WERI-Rb-1 (cell line): ENCODE results near the gene EFHB.

Experiments
- DNase-seq: peaks from one replicate; pipeline ENCODE4 v3.0.0-alpha.2; 2020
- H3K27ac ChIP-seq: fragments of 250-450 bp; sonication (Bioruptor Pico); 2 replicates; pipeline ENCODE4 v1.5.1; 2020; ENCODE audit warnings: mild to moderate bottlenecking, moderate library complexity
- H3K27me3 ChIP-seq: fragments of 250-450 bp; sonication (Bioruptor Pico); 2 replicates; pipeline ENCODE4 v1.5.1; 2021; ENCODE audit warnings: mild to moderate bottlenecking, low read depth, moderate library complexity; ENCODE audit not compliant: insufficient read depth, severe bottlenecking
- H3K36me3 ChIP-seq: fragments of 250-450 bp; sonication (Bioruptor Pico); 2 replicates; pipeline ENCODE4 v1.5.1; 2020; ENCODE audit warnings: mild to moderate bottlenecking, moderate library complexity
- H3K4me3 ChIP-seq: 2 replicates; pipeline ENCODE4 v1.5.1; 2011; ENCODE audit warnings: low read depth, mild to moderate bottlenecking, control low read depth, low read length
- H3K9me3 ChIP-seq: fragments of 250-450 bp; sonication (Bioruptor Pico); 2 replicates; pipeline ENCODE4 v1.5.1; 2021; ENCODE audit warnings: mild to moderate bottlenecking, moderate library complexity; ENCODE audit not compliant: severe bottlenecking
- TF ChIP-seq, protein P1 (sequence below): IDR thresholded peaks from 2 replicates; pipeline ENCODE4 v1.5.1; 2011; ENCODE audit warnings: low read depth, mild to moderate bottlenecking, control low read depth, inconsistent platforms, low read length

Gene EFHB

DNA sequence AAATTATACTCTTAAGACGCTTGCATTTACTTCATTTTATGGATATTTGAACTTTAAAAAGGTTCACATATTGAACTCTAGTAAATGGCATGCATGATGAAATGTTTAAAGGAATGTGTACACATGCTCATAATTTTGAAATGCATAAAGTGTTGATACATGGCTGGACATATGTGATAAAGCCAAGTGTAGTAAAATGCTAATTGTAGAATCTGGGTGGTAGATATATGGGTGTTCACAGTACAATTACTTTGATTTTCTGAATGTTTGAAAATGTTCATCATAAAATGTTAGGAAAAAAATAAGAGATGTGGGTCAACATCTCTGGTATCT is 4.2 kb upstream of the EFHB start:
- TF ChIP-seq, protein P1, sequence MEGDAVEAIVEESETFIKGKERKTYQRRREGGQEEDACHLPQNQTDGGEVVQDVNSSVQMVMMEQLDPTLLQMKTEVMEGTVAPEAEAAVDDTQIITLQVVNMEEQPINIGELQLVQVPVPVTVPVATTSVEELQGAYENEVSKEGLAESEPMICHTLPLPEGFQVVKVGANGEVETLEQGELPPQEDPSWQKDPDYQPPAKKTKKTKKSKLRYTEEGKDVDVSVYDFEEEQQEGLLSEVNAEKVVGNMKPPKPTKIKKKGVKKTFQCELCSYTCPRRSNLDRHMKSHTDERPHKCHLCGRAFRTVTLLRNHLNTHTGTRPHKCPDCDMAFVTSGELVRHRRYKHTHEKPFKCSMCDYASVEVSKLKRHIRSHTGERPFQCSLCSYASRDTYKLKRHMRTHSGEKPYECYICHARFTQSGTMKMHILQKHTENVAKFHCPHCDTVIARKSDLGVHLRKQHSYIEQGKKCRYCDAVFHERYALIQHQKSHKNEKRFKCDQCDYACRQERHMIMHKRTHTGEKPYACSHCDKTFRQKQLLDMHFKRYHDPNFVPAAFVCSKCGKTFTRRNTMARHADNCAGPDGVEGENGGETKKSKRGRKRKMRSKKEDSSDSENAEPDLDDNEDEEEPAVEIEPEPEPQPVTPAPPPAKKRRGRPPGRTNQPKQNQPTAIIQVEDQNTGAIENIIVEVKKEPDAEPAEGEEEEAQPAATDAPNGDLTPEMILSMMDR, result no peak
- Histone ChIP-seq H3K27me3 (no peaks in the 10 kb centered on the region), H3K27ac (no peak overlapping the region), H3K36me3 (no peaks in the 10 kb centered on the region), H3K4me3 (no peak overlapping the region), H3K9me3 (no peaks in the 10 kb centered on the region)
- DNase-seq, result no peak

- Histone ChIP-seq H3K27ac (no peak overlapping the region), H3K27me3 (no peaks in the 10 kb centered on the region), H3K36me3 (no peaks in the 10 kb centered on the region), H3K9me3 (no peaks in the 10 kb centered on the region), H3K4me3 (no peak overlapping the region)
- DNase-seq, result no peak
- TF ChIP-seq, protein P1, result no peak
These were observed 3.7 kb upstream of the EFHB start for GRCh38 chr3:19937459-19938294.

DNA sequence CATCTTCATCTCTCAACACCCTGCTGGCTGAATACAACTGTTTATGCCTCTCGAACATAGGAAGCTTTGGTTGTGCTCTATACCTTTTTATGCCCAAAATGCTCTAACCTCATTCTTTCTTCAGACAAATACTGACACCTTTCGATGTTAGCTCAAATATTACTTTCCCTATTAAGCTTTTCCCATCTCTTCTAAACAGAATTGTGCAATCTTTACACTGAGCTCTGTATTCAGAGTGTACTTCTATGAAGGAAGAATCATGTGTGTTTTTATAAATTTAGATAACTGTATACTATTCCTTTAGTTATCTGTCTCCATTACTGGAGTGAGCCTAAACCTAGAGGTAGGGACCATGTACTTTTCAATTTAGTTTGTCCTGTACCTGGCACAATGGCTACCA is 1.6 kb downstream of the EFHB start:
- no peaks in the 10 kb centered on the region for H3K27me3 ChIP-seq
- DNase-seq, result no peak
- no peaks in the 10 kb centered on the region for H3K36me3 ChIP-seq
- no peak overlapping the region for H3K4me3 ChIP-seq
- no peak overlapping the region for H3K27ac ChIP-seq
- TF ChIP-seq, protein P1, result no peak
- no peaks in the 10 kb centered on the region for H3K9me3 ChIP-seq

- TF ChIP-seq, protein P1, result no peak
- H3K27me3 ChIP-seq, result no peaks in the 10 kb centered on the region
- DNase-seq, result no peak
- no peak overlapping the region for H3K27ac ChIP-seq
- no peaks in the 10 kb centered on the region for H3K9me3 ChIP-seq
- H3K36me3 ChIP-seq, result no peaks in the 10 kb centered on the region
- no peak overlapping the region for H3K4me3 ChIP-seq
These were observed 2.2 kb downstream of the EFHB start for GRCh38 chr3:19931767-19932188.

DNA sequence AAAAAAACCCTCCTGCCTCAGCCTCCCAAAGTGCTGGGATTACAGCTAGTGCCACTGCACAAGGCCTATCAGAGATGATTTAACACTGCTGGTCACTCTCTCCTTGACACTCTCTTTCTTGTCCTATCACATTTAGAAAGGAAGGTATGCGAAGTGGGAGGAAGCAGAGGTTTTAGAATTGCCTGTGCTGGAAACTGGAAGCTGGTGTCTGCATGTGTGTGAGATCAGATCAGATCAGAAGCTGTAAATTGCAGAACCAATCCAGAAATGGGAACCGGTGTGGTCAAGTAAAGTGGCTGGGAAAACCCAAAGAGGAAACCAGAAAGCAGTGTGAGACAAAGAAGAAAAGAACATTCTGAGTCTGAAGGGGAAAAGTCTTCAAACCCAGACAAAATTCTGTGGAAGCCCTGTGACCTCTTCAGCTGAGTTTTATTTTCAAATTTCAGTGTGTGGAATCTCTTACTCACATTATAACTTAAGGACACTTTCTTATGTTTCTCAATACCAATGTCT is 2.8 kb downstream of the EFHB start:
- Histone ChIP-seq H3K27ac (no peak overlapping the region), H3K4me3 (no peak overlapping the region), H3K27me3 (no peaks in the 10 kb centered on the region), H3K9me3 (no peaks in the 10 kb centered on the region), H3K36me3 (no peaks in the 10 kb centered on the region)
- TF ChIP-seq, protein P1, result no peak
- no peak for DNase-seq
